GM19351 (cell line): Measurements from ENCODE around the gene FRK.
A peak's percentile ranks its signal among the peaks of the same experiment; 100 is the strongest.
"Not testable (repeated sequence)": the region's sequence is repeated elsewhere in the genome, so short reads cannot be mapped to it uniquely, and the experiment has no call there.

ENCODE experiments used
- ATAC-seq: cut with Tn5 transposase; IDR thresholded peaks from one replicate; pipeline ENCODE4 v1.9.1; 2021; ENCODE audit warnings: mild to moderate bottlenecking, moderate library complexity; ENCODE audit not compliant: unreplicated experiment

The FRK gene

GRCh38 chr6:115947966-115948541, 112.6 kb downstream of the FRK start:
- no peak for ATAC-seq

- no peak for ATAC-seq
Measured at GRCh38 chr6:115945812-115946211, 114.9 kb downstream of the FRK start.

- no peak for ATAC-seq
Measured at GRCh38 chr6:115945306-115945705, 115.4 kb downstream of the FRK start.

GRCh38 chr6:115944829-115945228, 115.9 kb downstream of the FRK start:
- ATAC-seq, result not testable (repeated sequence)

GRCh38 chr6:115937502-115937901, 123.2 kb downstream of the FRK start:
- not testable (repeated sequence) for ATAC-seq

- no peak for ATAC-seq
Measured at GRCh38 chr6:115935361-115935760, 125.3 kb downstream of the FRK start.

- no peak for ATAC-seq
Measured at GRCh38 chr6:115934829-115935228, 125.9 kb downstream of the FRK start.

GRCh38 chr6:115934145-115934544, 126.5 kb downstream of the FRK start:
- no peak for ATAC-seq

- peak; percentile 58 for ATAC-seq
Measured at GRCh38 chr6:115932481-115932880, 128.2 kb downstream of the FRK start.

- ATAC-seq, result not testable (repeated sequence)
Measured at GRCh38 chr6:115928000-115928399, 132.7 kb downstream of the FRK start.

GRCh38 chr6:115922971-115923370, 137.7 kb downstream of the FRK start:
- ATAC-seq, result no peak

GRCh38 chr6:115914098-115914497, 146.6 kb downstream of the FRK start:
- ATAC-seq, result no peak

- no peak for ATAC-seq
Measured at GRCh38 chr6:115909923-115910546, 150.7 kb downstream of the FRK start.

- no peak for ATAC-seq
Measured at GRCh38 chr6:115908906-115909559, 151.7 kb downstream of the FRK start.

- no peak for ATAC-seq
Measured at GRCh38 chr6:115905471-115905870, 155.2 kb downstream of the FRK start.

GRCh38 chr6:115902436-115902835, 158.3 kb downstream of the FRK start:
- no peak for ATAC-seq

GRCh38 chr6:115901896-115902295, 158.8 kb downstream of the FRK start:
- no peak for ATAC-seq

- peak; percentile 69 for ATAC-seq
Measured at GRCh38 chr6:115899730-115900282, 160.9 kb downstream of the FRK start.

GRCh38 chr6:115898246-115898645, 162.4 kb downstream of the FRK start:
- no peak for ATAC-seq

- peak; percentile 47 for ATAC-seq
Measured at GRCh38 chr6:115896538-115897129, 164.1 kb downstream of the FRK start.

- ATAC-seq, result no peak
Measured at GRCh38 chr6:115894426-115894992, 166.2 kb downstream of the FRK start.
